B cell (primary cell): ENCODE data around the gene ZNF433.

Experiments used
- EZH2 ChIP-seq: IDR thresholded peaks from 2 replicates; pipeline ENCODE4 v1.6.1; 2012; ENCODE audit warnings: borderline replicate concordance, low read depth, mild to moderate bottlenecking, moderate library complexity, low read length; ENCODE audit not compliant: insufficient read depth, poor library complexity, severe bottlenecking
- TF ChIP-seq, protein P1 (sequence below): fragments of 200-600 bp; IDR thresholded peaks from one replicate; pipeline ENCODE4 v1.8.0; 2022; ENCODE audit warnings: antibody characterized with exemption, mild to moderate bottlenecking

DNA sequence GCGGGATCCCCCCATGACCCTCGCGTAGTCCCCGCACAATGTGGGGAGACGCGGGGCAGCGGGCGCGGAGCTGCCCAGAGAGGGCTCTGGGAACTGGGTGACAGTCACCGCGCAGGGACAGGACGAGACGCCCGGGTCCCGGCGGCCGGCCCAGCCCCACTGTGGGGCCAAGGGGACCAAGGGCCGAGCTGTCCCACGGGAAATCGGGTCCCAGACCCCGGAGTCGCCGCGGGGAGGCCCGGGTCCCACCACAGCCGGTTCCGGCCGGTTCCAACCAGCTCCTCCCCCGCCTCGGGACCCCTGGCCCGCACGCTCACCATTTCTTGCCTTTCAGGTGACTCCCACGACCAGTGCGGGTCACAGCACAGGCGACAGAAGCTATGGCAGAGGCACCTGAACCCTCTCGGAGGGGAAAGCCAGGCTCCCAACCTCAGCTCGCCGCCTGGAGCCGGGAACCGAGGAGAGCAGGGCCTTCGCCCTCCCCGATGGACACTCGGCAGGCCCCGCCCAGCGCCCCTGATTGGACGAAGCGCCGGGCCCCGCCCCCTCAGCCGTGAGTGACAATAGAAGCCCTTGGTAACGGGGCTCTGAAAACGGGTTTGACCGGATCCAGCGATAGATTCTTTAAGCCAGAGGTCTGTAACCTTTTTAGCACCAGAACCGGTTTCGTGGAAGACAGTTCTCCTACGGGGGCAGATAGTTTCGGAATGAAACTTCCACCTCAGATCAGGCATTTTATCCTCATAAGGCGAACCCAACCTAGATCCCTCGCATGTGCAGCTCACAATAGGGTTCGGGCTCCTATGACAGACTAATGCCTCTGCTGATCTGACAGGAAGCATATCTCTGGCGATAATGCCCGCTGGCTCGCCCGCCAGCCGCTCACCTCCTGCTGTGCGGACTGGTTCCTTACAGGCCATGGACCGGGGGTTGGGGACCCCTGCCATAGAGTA is at the start of gene ZNF433:
- TF ChIP-seq, protein P1, sequence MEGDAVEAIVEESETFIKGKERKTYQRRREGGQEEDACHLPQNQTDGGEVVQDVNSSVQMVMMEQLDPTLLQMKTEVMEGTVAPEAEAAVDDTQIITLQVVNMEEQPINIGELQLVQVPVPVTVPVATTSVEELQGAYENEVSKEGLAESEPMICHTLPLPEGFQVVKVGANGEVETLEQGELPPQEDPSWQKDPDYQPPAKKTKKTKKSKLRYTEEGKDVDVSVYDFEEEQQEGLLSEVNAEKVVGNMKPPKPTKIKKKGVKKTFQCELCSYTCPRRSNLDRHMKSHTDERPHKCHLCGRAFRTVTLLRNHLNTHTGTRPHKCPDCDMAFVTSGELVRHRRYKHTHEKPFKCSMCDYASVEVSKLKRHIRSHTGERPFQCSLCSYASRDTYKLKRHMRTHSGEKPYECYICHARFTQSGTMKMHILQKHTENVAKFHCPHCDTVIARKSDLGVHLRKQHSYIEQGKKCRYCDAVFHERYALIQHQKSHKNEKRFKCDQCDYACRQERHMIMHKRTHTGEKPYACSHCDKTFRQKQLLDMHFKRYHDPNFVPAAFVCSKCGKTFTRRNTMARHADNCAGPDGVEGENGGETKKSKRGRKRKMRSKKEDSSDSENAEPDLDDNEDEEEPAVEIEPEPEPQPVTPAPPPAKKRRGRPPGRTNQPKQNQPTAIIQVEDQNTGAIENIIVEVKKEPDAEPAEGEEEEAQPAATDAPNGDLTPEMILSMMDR: no peak
- no peak for TF ChIP-seq EZH2
